ENCODE measurements around the gene CATSPERB.
"Not testable (repeated sequence)": the region's sequence is repeated elsewhere in the genome, so short reads cannot be mapped to it uniquely, and the experiment has no call there.

The CATSPERB gene

GRCh38 chr14:91536327-91536726, 195.6 kb downstream of the CATSPERB start:
- Histone ChIP-seq H3K36me3 (ENCODE audit: insufficient read depth, low read length) (no peaks in the 10 kb centered on the region), H2AFZ (ENCODE audit: low read length) (no peak overlapping the region), H3K4me3 (ENCODE audit: low read length, poor library complexity, severe bottlenecking) (no peak overlapping the region), H3K9me3 (ENCODE audit: insufficient read depth, low read depth, low read length) (0 out of 2 replicates have a peak, but pooled peaks cover 3% of the 10 kb centered on the region), H3K79me2 (ENCODE audit: insufficient read depth, low read length) (no peaks in the 10 kb centered on the region), H3K27me3 (ENCODE audit: insufficient read depth, low read length, poor library complexity, severe bottlenecking) (no peaks in the 10 kb centered on the region), H3K4me2 (ENCODE audit: low read depth, low read length, poor library complexity, severe bottlenecking) (no peak overlapping the region), H3K9ac (ENCODE audit: low read depth, low read length, poor library complexity, severe bottlenecking) (no peak overlapping the region), H4K20me1 (ENCODE audit: insufficient read depth, low read length, poor library complexity, severe bottlenecking) (no peaks in the 10 kb centered on the region), H3F3A (ENCODE audit: low read depth) (no peaks in the 10 kb centered on the region), H3K9me2 (replicated peaks; ENCODE audit: low read depth, low read length) (no peaks in the 10 kb centered on the region), H3K4me1 (ENCODE audit: insufficient read depth, low read length, poor library complexity, severe bottlenecking) (no peaks in the 10 kb centered on the region)
- TF ChIP-seq EZH2phosphoT487 (IDR thresholded peaks at IDR 0.05; ENCODE audit: borderline replicate concordance), result no peak
- TF ChIP-seq CTCF (conservative IDR thresholded peaks at IDR 0.05; ENCODE audit: low read length), result no peak

GRCh38 chr14:91534059-91534458, 197.8 kb downstream of the CATSPERB start:
- H3K36me3 ChIP-seq (ENCODE audit: insufficient read depth, low read length), result not testable (repeated sequence)

GRCh38 chr14:91533623-91534022, 198.3 kb downstream of the CATSPERB start:
- no peaks in the 10 kb centered on the region for H4K20me1 ChIP-seq (ENCODE audit: insufficient read depth, low read length, poor library complexity, severe bottlenecking)
- no peak overlapping the region for H3K9ac ChIP-seq (ENCODE audit: low read depth, low read length, poor library complexity, severe bottlenecking)
- H3K4me3 ChIP-seq (ENCODE audit: low read length, poor library complexity, severe bottlenecking), result no peak overlapping the region
- H3K79me2 ChIP-seq (ENCODE audit: insufficient read depth, low read length), result no peaks in the 10 kb centered on the region
- no peaks in the 10 kb centered on the region for H3K27me3 ChIP-seq (ENCODE audit: insufficient read depth, low read length, poor library complexity, severe bottlenecking)
- no peaks in the 10 kb centered on the region for H3K36me3 ChIP-seq (ENCODE audit: insufficient read depth, low read length)
- H3K9me3 ChIP-seq (ENCODE audit: insufficient read depth, low read depth, low read length), result no peaks in the 10 kb centered on the region
- H3K9me2 ChIP-seq (replicated peaks; ENCODE audit: low read depth, low read length), result no peaks in the 10 kb centered on the region
- no peak overlapping the region for H3K4me2 ChIP-seq (ENCODE audit: low read depth, low read length, poor library complexity, severe bottlenecking)
- no peaks in the 10 kb centered on the region for H3F3A ChIP-seq (ENCODE audit: low read depth)
- no peak overlapping the region for H2AFZ ChIP-seq (ENCODE audit: low read length)
- TF ChIP-seq CTCF (conservative IDR thresholded peaks at IDR 0.05; ENCODE audit: low read length) (no peak), EZH2phosphoT487 (IDR thresholded peaks at IDR 0.05; ENCODE audit: borderline replicate concordance) (no peak)
- H3K4me1 ChIP-seq (ENCODE audit: insufficient read depth, low read length, poor library complexity, severe bottlenecking), result no peaks in the 10 kb centered on the region

More at GRCh38 chr14:91534059-91534458, 197.8 kb downstream of the CATSPERB start:
- H3K9me3 ChIP-seq (ENCODE audit: insufficient read depth, low read depth, low read length); H3K9me2 ChIP-seq (replicated peaks; ENCODE audit: low read depth, low read length); H3K27me3 ChIP-seq (ENCODE audit: insufficient read depth, low read length, poor library complexity, severe bottlenecking); H3K4me1 ChIP-seq (ENCODE audit: insufficient read depth, low read length, poor library complexity, severe bottlenecking); H3K79me2 ChIP-seq (ENCODE audit: insufficient read depth, low read length); H4K20me1 ChIP-seq (ENCODE audit: insufficient read depth, low read length, poor library complexity, severe bottlenecking); H3K9ac ChIP-seq (ENCODE audit: low read depth, low read length, poor library complexity, severe bottlenecking); H3K4me2 ChIP-seq (ENCODE audit: low read depth, low read length, poor library complexity, severe bottlenecking); H3F3A ChIP-seq (ENCODE audit: low read depth); H3K4me3 ChIP-seq (ENCODE audit: low read length, poor library complexity, severe bottlenecking); H2AFZ ChIP-seq (ENCODE audit: low read length): not testable (repeated sequence)
